Nephron (organoid): ENCODE measurements around the gene TSHZ3.

Experiments used
- H3K27ac Mint-ChIP-seq, 3 experiments: 2 replicates each; pipeline ENCODE4 v1.8.0; 2020; ENCODE audit warnings: mixed read lengths in 3 of 3, mild to moderate bottlenecking in 2 of 3, moderate library complexity in 1 of 3
- H3K27me3 Mint-ChIP-seq: 2 replicates; pipeline ENCODE4 v1.8.0; 2021; ENCODE audit warnings: low read depth, mild to moderate bottlenecking, moderate library complexity, mixed read lengths
- H3K36me3 Mint-ChIP-seq: 2 replicates; pipeline ENCODE4 v1.8.0; 2020; ENCODE audit warnings: low read depth, mixed read lengths
- H3K4me1 Mint-ChIP-seq: 2 replicates; pipeline ENCODE4 v1.8.0; 2020; ENCODE audit warnings: mixed read lengths
- H3K4me3 Mint-ChIP-seq, 3 experiments: 2 replicates each; pipeline ENCODE4 v1.8.0; 2020; ENCODE audit warnings: mild to moderate bottlenecking in 3 of 3, mixed read lengths in 3 of 3, moderate library complexity in 2 of 3
- H3K9me3 Mint-ChIP-seq: 2 replicates; pipeline ENCODE4 v1.8.0; 2020; ENCODE audit warnings: mixed read lengths
- TF ChIP-seq, protein P1 (sequence below), 3 experiments: fragments of 200-600 bp; sonication (generic); IDR thresholded peaks; one replicate each; pipeline ENCODE4 v1.5.0; 2021; ENCODE audit warnings: antibody characterized with exemption in 3 of 3; ENCODE audit not compliant: unreplicated experiment in 3 of 3

Gene TSHZ3

DNA sequence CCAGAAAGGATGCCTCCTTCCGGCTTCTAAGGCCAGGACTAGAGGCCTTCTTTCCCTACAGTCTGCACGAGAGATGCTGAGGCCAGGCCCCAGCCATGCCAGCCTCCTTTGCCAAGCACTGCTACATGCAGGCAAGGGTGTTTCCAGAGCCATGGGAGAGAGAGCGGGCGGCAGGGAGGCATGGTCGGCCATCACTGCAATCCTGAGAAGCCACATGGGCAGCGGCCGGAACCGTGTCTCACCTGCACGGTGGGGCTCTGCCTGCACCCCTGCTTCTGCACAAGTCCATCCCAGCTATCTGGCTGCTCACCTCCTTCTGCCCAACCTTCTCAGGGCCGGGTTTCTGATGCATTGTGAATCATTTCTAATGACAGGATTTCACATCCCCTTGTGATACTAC is 35.1 kb downstream of the TSHZ3 start:
- Mint-ChIP-seq H3K27ac (peak overlapping the region in 2 of 3 experiments; percentile 10 to 83), H3K36me3 (peaks cover 4% of the 10 kb centered on the region), H3K27me3 (peaks cover under 1% of the 10 kb centered on the region), H3K9me3 (no peaks in the 10 kb centered on the region), H3K4me3 (no peak overlapping the region), H3K4me1 (peaks cover 69% of the 10 kb centered on the region)
- TF ChIP-seq, protein P1, sequence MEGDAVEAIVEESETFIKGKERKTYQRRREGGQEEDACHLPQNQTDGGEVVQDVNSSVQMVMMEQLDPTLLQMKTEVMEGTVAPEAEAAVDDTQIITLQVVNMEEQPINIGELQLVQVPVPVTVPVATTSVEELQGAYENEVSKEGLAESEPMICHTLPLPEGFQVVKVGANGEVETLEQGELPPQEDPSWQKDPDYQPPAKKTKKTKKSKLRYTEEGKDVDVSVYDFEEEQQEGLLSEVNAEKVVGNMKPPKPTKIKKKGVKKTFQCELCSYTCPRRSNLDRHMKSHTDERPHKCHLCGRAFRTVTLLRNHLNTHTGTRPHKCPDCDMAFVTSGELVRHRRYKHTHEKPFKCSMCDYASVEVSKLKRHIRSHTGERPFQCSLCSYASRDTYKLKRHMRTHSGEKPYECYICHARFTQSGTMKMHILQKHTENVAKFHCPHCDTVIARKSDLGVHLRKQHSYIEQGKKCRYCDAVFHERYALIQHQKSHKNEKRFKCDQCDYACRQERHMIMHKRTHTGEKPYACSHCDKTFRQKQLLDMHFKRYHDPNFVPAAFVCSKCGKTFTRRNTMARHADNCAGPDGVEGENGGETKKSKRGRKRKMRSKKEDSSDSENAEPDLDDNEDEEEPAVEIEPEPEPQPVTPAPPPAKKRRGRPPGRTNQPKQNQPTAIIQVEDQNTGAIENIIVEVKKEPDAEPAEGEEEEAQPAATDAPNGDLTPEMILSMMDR (IDR thresholded peaks at IDR 0.05; ENCODE audit: unreplicated experiment in 3 of 3): no peak

GRCh38 chr19:31313291-31314030 is 35.8 kb downstream of the TSHZ3 start:
- H3K27ac Mint-ChIP-seq: peak overlapping the region in 1 of 3 experiments; percentile 83
- no peak overlapping the region for H3K4me3 Mint-ChIP-seq
- TF ChIP-seq, protein P1 (IDR thresholded peaks at IDR 0.05; ENCODE audit: unreplicated experiment in 3 of 3): no peak

GRCh38 chr19:31312677-31313244 is 36.5 kb downstream of the TSHZ3 start:
- Mint-ChIP-seq H3K4me1 (peaks cover 69% of the 10 kb centered on the region), H3K4me3 (no peak overlapping the region), H3K27me3 (peaks cover 3% of the 10 kb centered on the region), H3K36me3 (peaks cover 10% of the 10 kb centered on the region), H3K9me3 (no peaks in the 10 kb centered on the region), H3K27ac (no peak overlapping the region)
- TF ChIP-seq, protein P1 (IDR thresholded peaks at IDR 0.05; ENCODE audit: unreplicated experiment in 3 of 3): no peak

More at GRCh38 chr19:31313291-31314030, 35.8 kb downstream of the TSHZ3 start:
- Mint-ChIP-seq H3K27me3 (peaks cover 3% of the 10 kb centered on the region), H3K9me3 (no peaks in the 10 kb centered on the region), H3K4me1 (peaks cover 65% of the 10 kb centered on the region), H3K36me3 (peaks cover 9% of the 10 kb centered on the region)

DNA sequence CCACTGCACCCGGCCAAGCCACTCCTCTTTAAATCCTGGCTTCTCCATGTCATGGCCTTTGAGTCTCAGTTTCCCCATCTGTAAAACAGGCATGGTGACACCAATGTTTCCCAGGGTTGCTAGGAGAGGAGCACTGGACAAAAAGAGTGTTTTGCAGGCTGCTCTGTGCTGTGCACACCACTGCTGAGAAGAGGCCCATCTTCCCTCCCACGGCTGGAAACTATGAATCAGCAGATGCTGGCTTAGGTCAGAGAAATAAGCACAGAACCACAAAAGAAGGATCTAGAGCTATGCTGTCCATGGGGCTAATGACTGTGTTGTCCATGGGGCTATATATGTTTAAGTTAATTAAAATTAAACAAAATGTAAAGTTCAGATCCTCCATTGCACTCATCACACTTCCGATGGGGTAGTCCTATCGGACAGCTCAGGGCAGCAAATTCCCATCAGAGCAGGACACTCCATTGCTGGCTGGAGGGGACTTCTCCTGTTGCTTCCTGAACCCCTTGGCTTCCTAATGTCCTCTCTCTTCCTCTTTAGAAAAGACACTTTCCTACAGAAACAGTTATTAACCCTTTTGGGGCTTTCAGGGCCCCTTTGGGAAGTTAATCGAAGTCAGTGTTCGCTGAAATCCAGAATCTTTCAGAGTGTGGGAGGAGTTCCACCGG is 37.1 kb downstream of the TSHZ3 start:
- peaks cover 3% of the 10 kb centered on the region for H3K27me3 Mint-ChIP-seq

DNA sequence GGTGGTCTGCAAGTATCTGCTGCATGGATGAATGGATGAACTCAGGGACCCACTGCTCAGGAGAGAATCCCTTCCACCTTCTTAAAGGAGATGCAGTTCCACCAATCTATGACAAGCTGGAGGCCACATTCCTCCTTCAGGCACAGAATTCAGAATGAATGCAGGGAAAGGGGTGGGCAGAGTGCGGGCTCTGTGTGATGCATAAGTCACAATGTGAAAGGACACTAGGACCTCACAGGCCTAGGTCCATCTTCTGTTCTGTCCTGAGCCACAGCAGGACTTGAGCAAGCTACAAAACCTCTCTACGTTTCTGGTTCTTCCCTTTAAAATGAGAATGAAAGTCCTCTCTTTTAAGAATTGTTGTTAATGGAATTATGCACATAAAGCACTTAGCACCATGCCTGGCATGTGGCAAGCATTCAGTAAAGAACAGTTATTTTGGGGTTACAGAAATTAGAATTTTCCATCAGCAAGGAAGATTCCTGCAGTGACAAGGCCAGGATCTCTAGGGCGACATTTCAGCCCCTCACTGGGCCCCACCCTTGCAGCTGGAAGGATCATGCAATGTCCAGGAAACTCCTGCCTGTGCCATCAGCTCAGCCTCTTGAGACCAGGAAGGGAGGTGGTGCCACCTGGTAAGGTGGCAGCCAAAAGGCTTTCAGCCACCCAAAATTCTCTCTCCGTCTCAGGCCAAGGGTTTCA is 38.7 kb downstream of the TSHZ3 start:
- Mint-ChIP-seq H3K36me3 (peaks cover 10% of the 10 kb centered on the region), H3K4me3 (no peak overlapping the region), H3K27me3 (peaks cover 3% of the 10 kb centered on the region), H3K27ac (no peak overlapping the region), H3K4me1 (peaks cover 62% of the 10 kb centered on the region), H3K9me3 (no peaks in the 10 kb centered on the region)
- TF ChIP-seq, protein P1 (IDR thresholded peaks at IDR 0.05; ENCODE audit: unreplicated experiment in 3 of 3): no peak

More for the DNA sequence above, 37.1 kb downstream of the TSHZ3 start:
- H3K4me1 Mint-ChIP-seq: peaks cover 65% of the 10 kb centered on the region
- H3K4me3 Mint-ChIP-seq: no peak overlapping the region
- H3K36me3 Mint-ChIP-seq: peaks cover 10% of the 10 kb centered on the region
- TF ChIP-seq, protein P1 (IDR thresholded peaks at IDR 0.05; ENCODE audit: unreplicated experiment in 3 of 3): no peak
- no peak overlapping the region for H3K27ac Mint-ChIP-seq
- H3K9me3 Mint-ChIP-seq: no peaks in the 10 kb centered on the region
